GM23338 (cell line): ENCODE measurements around the gene LGALS1. TPM values are rescaled to one million over a fixed set of nuclear protein-coding genes. Genes with fewer than 3 reads are reported as not detected.

Source experiments
- ATAC-seq: fragments of 200-7000 bp; cut with Tn5 transposase; 3 replicates; pipeline ENCODE4 v1.9.1; 2020
- DNase-seq: peaks from one replicate; pipeline ENCODE4 v3.0.0-alpha.2; 2015; ENCODE audit warnings: low spot score
- H2AFZ ChIP-seq: fragments of 200-600 bp; sonication (generic); 2 replicates; pipeline ENCODE4 v1.8.0; 2016; ENCODE audit warnings: antibody characterized with exemption, mild to moderate bottlenecking, moderate library complexity
- H3F3A ChIP-seq: fragments of 200-600 bp; sonication (generic); replicated peaks from 2 replicates; pipeline ENCODE4 v1.8.0; 2017; ENCODE audit warnings: antibody characterized with exemption, mixed run types, low read depth
- H3K27ac ChIP-seq: fragments of 200-600 bp; sonication (generic); 2 replicates; pipeline ENCODE4 v1.6.1; 2016; ENCODE audit warnings: low read depth
- H3K27me3 ChIP-seq: fragments of 200-600 bp; sonication (generic); 2 replicates; pipeline ENCODE4 v1.8.0; 2016; ENCODE audit warnings: mild to moderate bottlenecking, mixed run types, moderate library complexity; ENCODE audit not compliant: insufficient read depth
- H3K36me3 ChIP-seq: fragments of 200-600 bp; sonication (generic); 2 replicates; pipeline ENCODE4 v1.8.0; 2016; ENCODE audit warnings: mild to moderate bottlenecking; ENCODE audit not compliant: insufficient read depth
- H3K4me1 ChIP-seq: fragments of 200-600 bp; sonication (generic); 2 replicates; pipeline ENCODE4 v1.8.0; 2016; ENCODE audit warnings: mild to moderate bottlenecking, moderate library complexity; ENCODE audit not compliant: insufficient read depth
- H3K4me2 ChIP-seq: fragments of 200-600 bp; sonication (generic); 2 replicates; pipeline ENCODE4 v1.7.1; 2017; ENCODE audit warnings: mixed run types
- H3K4me3 ChIP-seq: fragments of 200-600 bp; sonication (generic); 2 replicates; pipeline ENCODE4 v1.6.1; 2016; ENCODE audit warnings: mixed run types
- H3K79me2 ChIP-seq: fragments of 200-600 bp; sonication (generic); replicated peaks from 2 replicates; pipeline ENCODE4 v1.8.0; 2017; ENCODE audit warnings: mild to moderate bottlenecking; ENCODE audit not compliant: insufficient read depth
- H3K9me2 ChIP-seq: fragments of 200-600 bp; sonication (generic); 2 replicates; pipeline ENCODE4 v1.8.0; 2017; ENCODE audit not compliant: insufficient read depth
- H4K20me1 ChIP-seq: fragments of 200-600 bp; sonication (generic); replicated peaks from 2 replicates; pipeline ENCODE4 v1.8.0; 2017; ENCODE audit warnings: mild to moderate bottlenecking; ENCODE audit not compliant: insufficient read depth
- H3K27ac Mint-ChIP-seq: 2 replicates; pipeline ENCODE4 v1.8.0; 2020; ENCODE audit warnings: inconsistent platforms, mild to moderate bottlenecking, moderate library complexity, mixed read lengths
- H3K27me3 Mint-ChIP-seq: 3 replicates; pipeline ENCODE4 v1.8.0; 2022; ENCODE audit warnings: low read depth, mild to moderate bottlenecking, moderate library complexity, mixed read lengths, inconsistent platforms; ENCODE audit not compliant: insufficient read depth, poor library complexity
- H3K36me3 Mint-ChIP-seq: 3 replicates; pipeline ENCODE4 v1.8.0; 2021; ENCODE audit warnings: low read depth, mild to moderate bottlenecking, inconsistent platforms, moderate library complexity, mixed read lengths
- H3K4me1 Mint-ChIP-seq: 3 replicates; pipeline ENCODE4 v1.8.0; 2020; ENCODE audit warnings: mild to moderate bottlenecking, inconsistent platforms, mixed read lengths
- H3K4me3 Mint-ChIP-seq: 3 replicates; pipeline ENCODE4 v1.8.0; 2021; ENCODE audit warnings: moderate library complexity, mild to moderate bottlenecking, inconsistent platforms, mixed read lengths
- H3K9me3 Mint-ChIP-seq: 3 replicates; pipeline ENCODE4 v1.8.0; 2020; ENCODE audit warnings: moderate library complexity, mild to moderate bottlenecking, inconsistent platforms, mixed read lengths
- CREB1 ChIP-seq: fragments of 250-450 bp; sonication (Bioruptor Pico); IDR thresholded peaks from 2 replicates; pipeline ENCODE4 v1.5.0; 2020; ENCODE audit warnings: low read depth, mild to moderate bottlenecking, moderate library complexity
- JUNB ChIP-seq: IDR thresholded peaks from one replicate; pipeline ENCODE4 v1.6.1; 2016; ENCODE audit warnings: antibody characterized with exemption; ENCODE audit not compliant: unreplicated experiment
- NANOG ChIP-seq: IDR thresholded peaks from 2 replicates; pipeline ENCODE4 v1.6.1; 2016; ENCODE audit warnings: antibody characterized with exemption, borderline replicate concordance
- POLR2AphosphoS5 ChIP-seq: IDR thresholded peaks from 2 replicates; pipeline ENCODE4 v1.6.1; 2016; ENCODE audit warnings: antibody characterized with exemption, low read depth
- STAT1 ChIP-seq: IDR thresholded peaks from one replicate; pipeline ENCODE4 v1.6.1; 2016; ENCODE audit warnings: antibody characterized with exemption; ENCODE audit not compliant: unreplicated experiment
- ZNF114 ChIP-seq: fragments of 250-450 bp; sonication (Bioruptor Pico); IDR thresholded peaks from 2 replicates; pipeline ENCODE4 v1.5.0; 2020; ENCODE audit warnings: mild to moderate bottlenecking, moderate library complexity
- ZNF331 ChIP-seq: fragments of 250-450 bp; sonication (Bioruptor Pico); IDR thresholded peaks from 2 replicates; pipeline ENCODE4 v1.5.0; 2020; ENCODE audit warnings: low read depth, mild to moderate bottlenecking, moderate library complexity
- polyA plus RNA-seq: library from polyadenylated mRNA; unstranded; fragments of >200 nt; fragmentation: Nextera tagmentation; extraction: Ambion mirVana; gene quantifications from 2 replicates; pipeline ENCODE4 v1.2.1, GENCODE V29; 2016
- total RNA-seq: library from RNA; depleted of rRNA; stranded (reverse); fragments of >200 nt; shearing (Covaris generic); gene quantifications from 2 replicates; pipeline ENCODE4 v1.2.3, GENCODE V29; 2014
- TF ChIP-seq, protein P1 (sequence below): IDR thresholded peaks from 2 replicates; pipeline ENCODE4 v1.6.1; 2016; ENCODE audit warnings: antibody characterized with exemption
- TF ChIP-seq, protein P2 (sequence below): fragments of 250-450 bp; sonication (Bioruptor Pico); IDR thresholded peaks from 2 replicates; pipeline ENCODE4 v1.5.0; 2020; ENCODE audit warnings: mild to moderate bottlenecking, moderate library complexity
- TF ChIP-seq, protein P3 (sequence below): IDR thresholded peaks from one replicate; pipeline ENCODE4 v1.6.1; 2018; ENCODE audit warnings: antibody characterized with exemption; ENCODE audit not compliant: unreplicated experiment

LGALS1 gene
- total and polyA plus RNA-seq, 2 experiments from 2014 or later = 31.2 to 62.5 TPM

DNA sequence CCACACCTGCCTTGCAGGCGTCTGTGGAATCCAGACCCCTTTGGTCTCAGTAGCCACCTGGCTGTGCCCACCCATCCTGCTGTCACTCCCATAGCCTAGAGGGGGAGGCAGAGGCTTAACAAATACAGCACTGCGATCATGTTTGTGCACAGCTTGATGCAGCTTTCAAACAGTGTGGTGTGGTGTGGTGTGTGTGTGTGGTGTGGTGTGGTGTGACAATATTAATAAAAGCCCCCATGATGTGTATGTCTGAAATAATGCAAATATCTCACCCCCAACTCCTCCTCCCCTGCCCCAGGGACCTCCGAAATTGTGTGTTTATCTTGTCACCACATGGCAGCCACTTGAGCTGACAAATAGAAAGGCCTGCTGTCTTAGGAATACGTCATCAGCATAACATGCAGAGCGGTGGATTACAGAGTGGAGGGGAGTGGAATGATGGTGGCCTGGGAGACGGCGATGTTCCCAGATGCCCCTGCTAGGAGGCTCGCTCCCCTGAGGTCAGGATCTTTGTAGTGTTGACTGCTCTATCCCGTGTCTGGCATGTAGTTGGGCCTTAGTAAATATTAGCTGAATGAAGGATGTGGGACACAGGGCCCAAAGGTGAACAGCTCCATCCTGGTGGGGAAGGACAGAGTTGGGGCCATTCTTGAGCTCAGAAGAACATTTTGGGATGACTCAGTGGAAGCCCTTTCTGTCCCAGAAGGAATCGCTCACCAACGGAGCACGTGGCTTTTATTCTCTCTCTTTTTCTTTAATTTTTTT is 14.1 kb upstream of the LGALS1 start (continued):
- TF ChIP-seq, protein P1, sequence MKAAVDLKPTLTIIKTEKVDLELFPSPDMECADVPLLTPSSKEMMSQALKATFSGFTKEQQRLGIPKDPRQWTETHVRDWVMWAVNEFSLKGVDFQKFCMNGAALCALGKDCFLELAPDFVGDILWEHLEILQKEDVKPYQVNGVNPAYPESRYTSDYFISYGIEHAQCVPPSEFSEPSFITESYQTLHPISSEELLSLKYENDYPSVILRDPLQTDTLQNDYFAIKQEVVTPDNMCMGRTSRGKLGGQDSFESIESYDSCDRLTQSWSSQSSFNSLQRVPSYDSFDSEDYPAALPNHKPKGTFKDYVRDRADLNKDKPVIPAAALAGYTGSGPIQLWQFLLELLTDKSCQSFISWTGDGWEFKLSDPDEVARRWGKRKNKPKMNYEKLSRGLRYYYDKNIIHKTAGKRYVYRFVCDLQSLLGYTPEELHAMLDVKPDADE = no peak
- no peak for TF ChIP-seq POLR2AphosphoS5

DNA sequence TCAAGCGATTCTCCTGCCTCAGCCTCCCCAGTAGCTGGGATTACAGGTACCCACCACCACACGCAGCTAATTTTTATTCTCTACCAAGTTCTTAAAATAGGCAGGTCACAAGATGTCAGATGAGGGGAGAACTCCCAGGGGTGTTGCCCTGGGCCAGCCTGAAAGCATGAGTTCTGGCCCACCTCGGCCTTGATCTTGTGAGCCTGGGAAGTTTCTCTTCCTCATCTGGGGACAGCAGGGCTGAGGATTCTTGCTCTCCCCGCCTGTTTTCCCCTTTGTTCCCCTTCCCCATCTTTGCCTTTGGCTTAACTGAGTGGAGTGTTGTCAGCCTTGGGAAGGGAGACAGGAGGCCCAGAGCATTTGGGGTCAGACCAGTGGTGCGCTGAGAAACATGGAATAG is 13.4 kb upstream of the LGALS1 start:
- no peaks in the 10 kb centered on the region for H3K36me3 ChIP-seq
- no peak overlapping the region for H3K27ac ChIP-seq
- TF ChIP-seq, protein P2, sequence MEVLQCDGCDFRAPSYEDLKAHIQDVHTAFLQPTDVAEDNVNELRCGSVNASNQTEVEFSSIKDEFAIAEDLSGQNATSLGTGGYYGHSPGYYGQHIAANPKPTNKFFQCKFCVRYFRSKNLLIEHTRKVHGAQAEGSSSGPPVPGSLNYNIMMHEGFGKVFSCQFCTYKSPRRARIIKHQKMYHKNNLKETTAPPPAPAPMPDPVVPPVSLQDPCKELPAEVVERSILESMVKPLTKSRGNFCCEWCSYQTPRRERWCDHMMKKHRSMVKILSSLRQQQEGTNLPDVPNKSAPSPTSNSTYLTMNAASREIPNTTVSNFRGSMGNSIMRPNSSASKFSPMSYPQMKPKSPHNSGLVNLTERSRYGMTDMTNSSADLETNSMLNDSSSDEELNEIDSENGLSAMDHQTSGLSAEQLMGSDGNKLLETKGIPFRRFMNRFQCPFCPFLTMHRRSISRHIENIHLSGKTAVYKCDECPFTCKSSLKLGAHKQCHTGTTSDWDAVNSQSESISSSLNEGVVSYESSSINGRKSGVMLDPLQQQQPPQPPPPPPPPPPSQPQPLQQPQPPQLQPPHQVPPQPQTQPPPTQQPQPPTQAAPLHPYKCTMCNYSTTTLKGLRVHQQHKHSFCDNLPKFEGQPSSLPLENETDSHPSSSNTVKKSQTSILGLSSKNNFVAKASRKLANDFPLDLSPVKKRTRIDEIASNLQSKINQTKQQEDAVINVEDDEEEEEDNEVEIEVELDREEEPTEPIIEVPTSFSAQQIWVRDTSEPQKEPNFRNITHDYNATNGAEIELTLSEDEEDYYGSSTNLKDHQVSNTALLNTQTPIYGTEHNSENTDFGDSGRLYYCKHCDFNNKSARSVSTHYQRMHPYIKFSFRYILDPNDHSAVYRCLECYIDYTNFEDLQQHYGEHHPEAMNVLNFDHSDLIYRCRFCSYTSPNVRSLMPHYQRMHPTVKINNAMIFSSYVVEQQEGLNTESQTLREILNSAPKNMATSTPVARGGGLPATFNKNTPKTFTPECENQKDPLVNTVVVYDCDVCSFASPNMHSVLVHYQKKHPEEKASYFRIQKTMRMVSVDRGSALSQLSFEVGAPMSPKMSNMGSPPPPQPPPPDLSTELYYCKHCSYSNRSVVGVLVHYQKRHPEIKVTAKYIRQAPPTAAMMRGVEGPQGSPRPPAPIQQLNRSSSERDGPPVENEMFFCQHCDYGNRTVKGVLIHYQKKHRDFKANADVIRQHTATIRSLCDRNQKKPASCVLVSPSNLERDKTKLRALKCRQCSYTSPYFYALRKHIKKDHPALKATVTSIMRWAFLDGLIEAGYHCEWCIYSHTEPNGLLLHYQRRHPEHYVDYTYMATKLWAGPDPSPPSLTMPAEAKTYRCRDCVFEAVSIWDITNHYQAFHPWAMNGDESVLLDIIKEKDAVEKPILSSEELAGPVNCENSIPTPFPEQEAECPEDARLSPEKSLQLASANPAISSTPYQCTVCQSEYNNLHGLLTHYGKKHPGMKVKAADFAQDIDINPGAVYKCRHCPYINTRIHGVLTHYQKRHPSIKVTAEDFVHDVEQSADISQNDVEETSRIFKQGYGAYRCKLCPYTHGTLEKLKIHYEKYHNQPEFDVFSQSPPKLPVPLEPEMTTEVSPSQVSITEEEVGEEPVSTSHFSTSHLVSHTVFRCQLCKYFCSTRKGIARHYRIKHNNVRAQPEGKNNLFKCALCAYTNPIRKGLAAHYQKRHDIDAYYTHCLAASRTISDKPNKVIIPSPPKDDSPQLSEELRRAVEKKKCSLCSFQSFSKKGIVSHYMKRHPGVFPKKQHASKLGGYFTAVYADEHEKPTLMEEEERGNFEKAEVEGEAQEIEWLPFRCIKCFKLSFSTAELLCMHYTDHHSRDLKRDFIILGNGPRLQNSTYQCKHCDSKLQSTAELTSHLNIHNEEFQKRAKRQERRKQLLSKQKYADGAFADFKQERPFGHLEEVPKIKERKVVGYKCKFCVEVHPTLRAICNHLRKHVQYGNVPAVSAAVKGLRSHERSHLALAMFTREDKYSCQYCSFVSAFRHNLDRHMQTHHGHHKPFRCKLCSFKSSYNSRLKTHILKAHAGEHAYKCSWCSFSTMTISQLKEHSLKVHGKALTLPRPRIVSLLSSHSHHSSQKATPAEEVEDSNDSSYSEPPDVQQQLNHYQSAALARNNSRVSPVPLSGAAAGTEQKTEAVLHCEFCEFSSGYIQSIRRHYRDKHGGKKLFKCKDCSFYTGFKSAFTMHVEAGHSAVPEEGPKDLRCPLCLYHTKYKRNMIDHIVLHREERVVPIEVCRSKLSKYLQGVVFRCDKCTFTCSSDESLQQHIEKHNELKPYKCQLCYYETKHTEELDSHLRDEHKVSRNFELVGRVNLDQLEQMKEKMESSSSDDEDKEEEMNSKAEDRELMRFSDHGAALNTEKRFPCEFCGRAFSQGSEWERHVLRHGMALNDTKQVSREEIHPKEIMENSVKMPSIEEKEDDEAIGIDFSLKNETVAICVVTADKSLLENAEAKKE = no peak
- TF ChIP-seq POLR2AphosphoS5 (no peak), NANOG (no peak), STAT1 (no peak), ZNF331 (no peak), ZNF114 (CRISPR knock-in tag) (no peak), CREB1 (no peak), JUNB (no peak)
- TF ChIP-seq, protein P1 = no peak
- TF ChIP-seq, protein P3, sequence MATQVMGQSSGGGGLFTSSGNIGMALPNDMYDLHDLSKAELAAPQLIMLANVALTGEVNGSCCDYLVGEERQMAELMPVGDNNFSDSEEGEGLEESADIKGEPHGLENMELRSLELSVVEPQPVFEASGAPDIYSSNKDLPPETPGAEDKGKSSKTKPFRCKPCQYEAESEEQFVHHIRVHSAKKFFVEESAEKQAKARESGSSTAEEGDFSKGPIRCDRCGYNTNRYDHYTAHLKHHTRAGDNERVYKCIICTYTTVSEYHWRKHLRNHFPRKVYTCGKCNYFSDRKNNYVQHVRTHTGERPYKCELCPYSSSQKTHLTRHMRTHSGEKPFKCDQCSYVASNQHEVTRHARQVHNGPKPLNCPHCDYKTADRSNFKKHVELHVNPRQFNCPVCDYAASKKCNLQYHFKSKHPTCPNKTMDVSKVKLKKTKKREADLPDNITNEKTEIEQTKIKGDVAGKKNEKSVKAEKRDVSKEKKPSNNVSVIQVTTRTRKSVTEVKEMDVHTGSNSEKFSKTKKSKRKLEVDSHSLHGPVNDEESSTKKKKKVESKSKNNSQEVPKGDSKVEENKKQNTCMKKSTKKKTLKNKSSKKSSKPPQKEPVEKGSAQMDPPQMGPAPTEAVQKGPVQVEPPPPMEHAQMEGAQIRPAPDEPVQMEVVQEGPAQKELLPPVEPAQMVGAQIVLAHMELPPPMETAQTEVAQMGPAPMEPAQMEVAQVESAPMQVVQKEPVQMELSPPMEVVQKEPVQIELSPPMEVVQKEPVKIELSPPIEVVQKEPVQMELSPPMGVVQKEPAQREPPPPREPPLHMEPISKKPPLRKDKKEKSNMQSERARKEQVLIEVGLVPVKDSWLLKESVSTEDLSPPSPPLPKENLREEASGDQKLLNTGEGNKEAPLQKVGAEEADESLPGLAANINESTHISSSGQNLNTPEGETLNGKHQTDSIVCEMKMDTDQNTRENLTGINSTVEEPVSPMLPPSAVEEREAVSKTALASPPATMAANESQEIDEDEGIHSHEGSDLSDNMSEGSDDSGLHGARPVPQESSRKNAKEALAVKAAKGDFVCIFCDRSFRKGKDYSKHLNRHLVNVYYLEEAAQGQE = no peak
- H2AFZ ChIP-seq = no peak overlapping the region
- peaks cover 15% of the 10 kb centered on the region for H3K27me3 Mint-ChIP-seq
- ATAC-seq = no peak
- H3K27ac Mint-ChIP-seq = no peak overlapping the region
- DNase-seq = no peak
- no peak overlapping the region; the same call in 2 of the 3 replicates for H3K4me3 Mint-ChIP-seq
- H3K9me2 ChIP-seq = no peaks in the 10 kb centered on the region
- no peaks in the 10 kb centered on the region; the same call in 2 of the 3 replicates for H3K9me3 Mint-ChIP-seq
- H3K27me3 ChIP-seq = no peaks in the 10 kb centered on the region
- H4K20me1 ChIP-seq = peaks cover 30% of the 10 kb centered on the region
- 0 out of 2 replicates have a peak, but pooled peaks cover 15% of the 10 kb centered on the region for H3F3A ChIP-seq
- H3K79me2 ChIP-seq = peaks cover 59% of the 10 kb centered on the region
- peaks cover 25% of the 10 kb centered on the region for H3K4me1 Mint-ChIP-seq
- H3K4me2 ChIP-seq = no peak overlapping the region
- H3K4me3 ChIP-seq = no peak overlapping the region
- peaks cover 20% of the 10 kb centered on the region for H3K36me3 Mint-ChIP-seq
- H3K4me1 ChIP-seq = peaks cover 5% of the 10 kb centered on the region; the same call in 1 of the 2 replicates
